HG02678 (cell line): Measurements from ENCODE around the gene FBF1.
A peak's percentile ranks its signal among the peaks of the same experiment; 100 is the strongest.
"Not testable (repeated sequence)": the region's sequence is repeated elsewhere in the genome, so short reads cannot be mapped to it uniquely, and the experiment has no call there.

Experiments used
- ATAC-seq: cut with Tn5 transposase; IDR thresholded peaks from one replicate; pipeline ENCODE4 v1.9.1; 2021; ENCODE audit warnings: mild to moderate bottlenecking, moderate library complexity; ENCODE audit not compliant: unreplicated experiment

FBF1 gene

DNA sequence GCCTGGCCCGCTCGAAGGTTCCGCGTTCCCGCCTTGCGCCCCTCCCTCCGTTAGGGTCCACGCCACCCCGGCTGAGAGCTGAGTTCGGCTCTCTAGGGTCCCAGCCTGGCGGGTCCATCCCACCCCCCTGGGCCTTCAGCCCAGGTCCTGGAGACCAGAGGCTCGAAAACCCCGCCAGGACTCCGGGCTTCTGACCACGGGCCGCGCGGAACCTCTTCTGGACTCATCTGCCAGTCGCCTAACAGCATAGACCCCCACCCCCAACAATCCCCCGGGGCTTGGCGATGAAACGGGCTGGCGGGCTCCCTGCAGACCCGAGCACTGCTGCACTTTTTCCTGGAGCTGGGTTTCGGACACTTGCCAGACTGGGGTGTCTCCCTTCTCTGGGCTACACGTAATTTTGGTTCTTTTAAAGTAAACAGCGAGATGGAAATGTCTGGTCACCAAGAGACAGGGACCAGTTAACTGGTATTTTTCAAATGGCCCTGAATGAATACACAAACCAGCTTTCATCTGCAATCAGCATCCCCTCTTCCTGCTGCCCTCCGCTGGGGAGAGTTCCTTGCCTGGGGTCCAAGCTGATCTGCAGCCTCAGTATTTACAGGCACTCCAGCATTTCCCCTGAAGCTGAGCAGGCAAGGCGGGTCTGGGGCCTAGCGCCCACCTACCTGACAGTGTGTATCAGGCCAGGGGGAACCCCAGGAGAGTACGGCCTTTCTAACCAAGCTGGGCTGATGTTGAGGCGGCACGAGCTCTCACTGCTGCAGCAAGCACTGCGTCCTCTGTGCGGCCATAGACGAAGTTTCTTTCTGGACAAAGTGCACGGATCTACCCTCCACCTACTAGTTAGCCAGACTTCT lies 43.5 kb downstream of the FBF1 start:
- no peak for ATAC-seq

DNA sequence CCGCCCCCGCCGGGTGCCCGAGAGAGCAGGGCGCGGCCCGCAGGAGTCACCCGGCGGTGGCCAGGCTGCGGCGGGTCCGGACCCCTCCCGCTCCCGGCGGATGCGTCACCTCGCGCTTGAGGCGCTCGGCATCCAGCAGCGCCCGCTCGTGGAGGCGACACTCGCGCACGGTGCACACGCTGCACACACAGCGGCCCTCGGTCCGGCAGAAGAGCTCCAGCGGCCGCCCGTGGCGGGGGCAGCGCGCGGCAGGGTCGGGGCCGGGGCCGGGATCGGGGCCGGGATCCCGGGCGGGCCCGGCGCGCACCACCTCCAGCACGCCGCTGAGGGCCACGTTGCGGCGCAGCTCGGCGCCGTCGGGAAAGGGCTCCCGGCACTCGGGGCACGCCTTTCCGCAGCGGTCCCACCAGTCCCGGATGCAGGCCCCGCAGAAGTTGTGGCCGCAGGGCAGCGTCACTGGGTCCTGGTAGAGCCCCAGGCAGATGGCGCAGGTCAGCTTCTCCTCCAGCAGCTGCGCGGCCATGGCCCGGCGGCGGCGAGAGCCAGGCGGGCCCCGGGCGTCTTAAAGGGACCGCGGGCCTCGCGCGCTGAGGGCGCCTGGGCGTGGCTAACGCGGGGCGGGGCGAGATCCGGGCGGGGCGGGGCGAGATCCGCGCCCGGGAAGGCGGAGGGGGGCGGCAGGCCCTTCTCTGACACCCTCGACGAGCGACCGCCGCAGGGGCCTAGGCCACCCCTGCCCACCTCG lies 44.3 kb downstream of the FBF1 start, which contains the start of gene TRIM65:
TSS of gene TRIM65 (minus strand) at position 537 of the 745 bp plus-strand sequence. CDS start at position 523, 14 bp downstream.
- ATAC-seq, result peak; percentile 71

DNA sequence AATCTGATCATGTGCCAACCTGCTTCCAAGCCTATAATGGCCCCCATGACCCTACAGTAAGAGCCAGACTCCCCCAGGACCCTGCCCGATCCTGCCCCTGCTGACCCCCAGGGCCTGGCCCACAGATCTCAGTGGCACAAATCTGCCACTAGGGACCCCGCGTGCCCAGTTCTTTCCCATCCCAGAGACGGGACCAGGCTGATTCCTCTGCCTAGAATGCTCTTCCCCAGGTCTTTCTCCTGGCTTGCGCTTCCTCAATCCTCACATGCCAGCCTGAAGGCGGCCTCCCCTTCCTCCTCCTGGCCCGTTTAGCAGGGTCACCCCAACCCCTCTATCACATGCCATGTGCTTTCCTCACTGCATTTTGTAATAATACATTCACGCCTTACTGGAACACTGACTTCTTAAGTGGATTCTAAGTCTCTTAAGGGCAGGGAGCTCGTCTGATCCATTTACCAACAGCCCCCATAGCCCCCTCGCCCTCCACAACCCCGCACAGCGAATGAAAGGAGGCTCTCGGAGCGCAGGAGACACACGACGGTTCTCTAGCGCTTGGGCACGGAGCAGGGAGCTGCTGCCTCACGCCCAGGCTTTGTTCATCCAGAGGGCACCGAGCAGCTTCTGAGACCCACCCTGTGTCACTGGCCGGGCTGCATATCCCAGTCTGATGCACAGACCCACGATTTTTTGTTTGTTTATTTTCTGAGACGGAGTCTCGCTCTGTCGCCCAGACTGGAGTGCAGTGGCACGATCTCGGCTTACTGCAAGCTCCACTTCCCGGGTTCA lies 45.3 kb downstream of the FBF1 start:
- ATAC-seq, result no peak

DNA sequence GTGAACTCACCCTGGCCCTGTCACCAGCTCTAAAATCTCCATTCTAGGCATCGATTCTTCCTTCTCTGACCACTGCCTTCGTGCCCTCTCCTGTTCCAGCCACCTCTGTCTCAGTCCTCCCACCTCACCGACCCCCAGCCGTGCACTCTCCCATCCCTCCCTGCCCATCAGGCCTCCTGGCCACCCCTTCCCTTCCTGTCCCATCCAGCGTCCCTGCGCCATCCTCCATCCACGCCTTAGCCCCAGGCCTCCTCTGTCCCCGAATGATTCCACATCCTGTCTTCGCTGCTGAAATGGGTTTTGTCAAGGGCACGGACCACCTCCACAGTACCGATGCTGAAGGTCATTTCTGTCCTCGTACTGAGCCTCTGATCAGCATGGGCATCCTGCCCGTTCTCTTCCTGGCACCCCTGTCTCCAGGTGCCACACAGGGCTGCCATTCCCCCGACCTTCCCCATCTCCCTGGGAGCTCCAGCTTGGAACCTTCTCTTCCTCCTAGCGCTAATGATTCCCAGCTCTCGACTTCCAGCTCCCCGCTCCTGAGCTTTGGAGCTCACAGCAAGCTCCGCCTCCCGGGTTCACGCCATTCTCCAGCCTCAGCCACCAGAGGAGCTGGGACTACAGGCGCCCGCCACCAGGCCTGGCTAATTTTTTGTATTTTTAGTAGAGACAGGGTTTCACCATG lies 46.7 kb downstream of the FBF1 start:
- ATAC-seq, result no peak

DNA sequence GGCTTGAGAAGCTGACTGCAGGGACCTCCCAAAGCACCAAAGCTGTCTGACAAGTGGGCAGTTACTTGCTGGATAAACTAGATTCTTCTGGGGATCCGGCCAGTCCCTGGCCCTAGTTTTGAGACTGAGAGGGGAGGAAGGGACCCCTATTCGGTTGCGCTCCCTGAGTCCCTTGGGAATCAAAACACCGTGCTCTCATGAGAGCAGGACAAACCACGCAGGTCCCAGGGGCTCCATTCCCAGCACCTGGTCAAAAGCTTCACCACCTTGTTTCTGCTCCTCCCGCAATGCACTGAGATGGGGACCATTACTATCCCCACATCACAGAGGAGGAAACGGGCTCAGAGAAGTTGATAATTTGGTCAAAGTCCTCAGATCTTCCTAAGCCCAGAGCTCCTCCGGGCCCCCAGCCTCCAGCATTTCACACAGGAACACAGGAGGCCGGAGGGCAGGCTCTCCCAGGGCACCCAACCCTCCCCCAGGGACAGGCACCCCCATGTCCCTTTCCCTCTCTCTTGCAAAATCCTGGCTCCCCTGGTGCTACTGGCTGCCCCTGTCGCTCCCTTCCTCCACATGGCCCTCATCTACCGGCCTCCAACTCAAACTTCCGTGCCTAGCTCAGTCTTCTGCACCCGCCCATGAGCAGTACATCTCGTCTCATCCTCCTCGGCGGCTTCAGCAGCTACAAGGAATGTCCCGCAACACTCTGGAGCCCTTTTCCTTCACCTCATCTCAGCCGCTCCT lies 47.4 kb downstream of the FBF1 start:
- ATAC-seq, result no peak

DNA sequence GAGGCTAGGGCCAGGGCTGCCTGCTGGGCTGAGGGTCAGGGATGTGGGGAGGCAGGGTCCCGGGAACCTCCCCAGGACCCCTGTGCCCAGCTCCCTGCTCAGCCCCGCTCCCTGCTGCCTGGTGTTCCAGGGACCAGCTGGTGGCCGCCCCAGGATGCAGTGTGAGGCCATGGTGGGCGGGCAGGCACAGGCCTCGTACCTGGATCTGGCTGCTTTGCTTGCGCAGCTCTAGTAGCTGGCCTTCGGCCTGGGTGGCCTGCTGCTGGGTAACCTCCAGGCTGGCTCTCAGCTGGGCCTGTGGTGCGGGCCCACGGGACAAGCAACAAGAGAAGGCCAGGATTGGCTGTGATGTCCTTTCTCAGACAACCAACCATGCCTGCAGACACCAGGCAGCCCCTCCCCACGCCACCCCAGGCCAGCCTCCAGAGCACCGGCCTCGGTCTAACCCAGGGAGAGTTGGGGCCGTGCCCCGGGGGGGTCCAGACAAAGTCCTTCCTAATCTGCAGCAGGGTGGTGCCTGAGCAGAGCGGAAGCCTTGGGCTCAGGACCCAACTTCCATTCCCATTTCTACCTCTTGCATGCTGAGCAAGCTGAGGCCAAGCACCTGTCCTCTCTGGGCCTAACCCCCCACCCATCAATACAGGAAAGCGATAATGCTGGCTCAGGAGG lies 48.2 kb downstream of the FBF1 start:
- ATAC-seq, result no peak

DNA sequence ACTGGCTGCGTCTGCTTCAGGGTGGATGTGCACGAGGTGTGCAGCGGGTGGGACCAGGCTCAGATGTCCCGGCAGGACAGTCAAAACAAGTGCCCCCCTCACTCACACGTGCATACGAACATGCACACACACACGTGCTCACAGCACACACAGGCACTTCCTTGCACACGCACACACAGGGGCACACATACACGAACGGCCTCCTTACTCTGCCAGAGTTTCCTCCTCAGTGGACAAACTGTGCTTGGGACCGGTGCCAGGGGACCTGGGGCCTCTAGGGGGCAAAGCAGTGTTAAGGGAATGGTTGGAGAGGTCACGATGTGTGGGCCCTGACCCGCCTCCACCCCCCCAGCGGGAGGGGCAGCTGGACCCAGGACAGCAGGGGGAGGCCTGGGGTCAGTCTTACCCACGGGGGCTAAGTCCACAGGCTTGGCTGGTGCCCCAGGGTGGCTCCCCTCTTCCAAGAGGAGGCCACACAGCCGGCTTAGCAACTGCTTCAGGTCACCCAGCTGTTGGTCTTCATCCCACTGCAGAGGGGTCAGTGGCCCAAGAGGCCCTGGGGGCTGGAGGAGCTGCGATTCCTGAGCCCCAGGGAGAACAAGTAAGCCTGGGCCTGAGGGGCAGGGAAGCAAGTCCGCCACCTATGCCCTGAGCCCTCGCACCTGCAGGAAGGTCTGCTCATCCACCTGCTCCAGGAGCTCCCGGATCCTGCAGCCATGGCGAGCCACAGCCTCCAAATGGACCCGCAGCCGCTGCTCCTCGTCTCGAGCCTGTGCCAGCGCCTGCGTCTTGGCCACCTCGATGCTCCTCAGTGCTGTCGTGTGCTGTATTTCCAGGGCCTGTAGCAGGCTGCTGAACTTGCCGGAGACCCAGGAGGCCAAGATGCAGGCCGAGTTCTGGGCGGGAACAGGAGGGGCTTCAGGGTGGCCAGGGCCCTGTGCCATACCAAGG lies 49.0 kb downstream of the FBF1 start:
- no peak for ATAC-seq

DNA sequence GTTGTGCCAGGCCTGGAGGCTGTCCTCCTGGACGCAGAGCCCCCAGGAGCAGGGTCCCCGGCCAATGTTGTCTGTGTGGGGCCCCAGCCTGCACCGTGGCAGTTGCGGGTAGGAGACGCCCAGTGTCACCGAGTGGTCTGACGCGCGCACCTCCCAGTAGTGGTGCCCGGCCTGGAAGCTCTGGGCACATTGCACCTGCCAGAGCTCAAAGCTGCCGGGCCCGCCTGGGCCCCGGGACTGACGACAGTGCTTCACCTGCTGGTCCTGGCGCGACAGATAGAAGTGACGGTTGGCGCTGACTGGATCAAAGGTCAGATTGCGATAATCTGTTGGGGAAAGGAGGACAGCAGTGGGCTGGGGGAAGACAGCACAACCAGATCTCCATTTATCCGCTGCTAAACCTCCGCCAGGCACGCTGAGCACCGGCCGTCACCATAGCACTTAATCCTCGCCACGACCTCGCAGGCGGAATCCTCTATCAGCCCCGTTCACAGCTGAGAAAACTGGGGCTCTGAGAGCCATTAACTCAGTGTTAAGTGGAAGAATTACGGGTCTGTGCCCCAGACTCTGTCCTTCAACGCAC lies 49.7 kb downstream of the FBF1 start:
- no peak for ATAC-seq

DNA sequence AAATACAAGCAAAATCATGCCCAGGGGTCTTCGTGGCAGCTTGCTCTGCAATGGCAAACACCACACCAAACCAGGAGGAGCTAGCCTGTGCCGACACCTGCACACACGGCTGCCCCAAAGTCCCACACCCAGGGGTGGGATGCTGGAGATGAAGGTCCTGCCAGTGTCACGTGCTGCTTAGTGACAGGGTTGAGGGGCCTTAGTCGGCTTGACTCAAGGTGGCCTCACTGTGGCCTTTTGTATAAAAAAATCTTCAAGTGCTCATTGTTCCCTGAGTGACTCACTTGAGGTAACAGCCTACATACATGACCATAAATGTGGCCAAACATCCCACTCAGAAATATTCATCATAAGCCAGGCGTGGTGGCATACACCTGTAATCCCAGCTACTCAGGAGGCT lies 51.4 kb downstream of the FBF1 start:
- no peak for ATAC-seq

DNA sequence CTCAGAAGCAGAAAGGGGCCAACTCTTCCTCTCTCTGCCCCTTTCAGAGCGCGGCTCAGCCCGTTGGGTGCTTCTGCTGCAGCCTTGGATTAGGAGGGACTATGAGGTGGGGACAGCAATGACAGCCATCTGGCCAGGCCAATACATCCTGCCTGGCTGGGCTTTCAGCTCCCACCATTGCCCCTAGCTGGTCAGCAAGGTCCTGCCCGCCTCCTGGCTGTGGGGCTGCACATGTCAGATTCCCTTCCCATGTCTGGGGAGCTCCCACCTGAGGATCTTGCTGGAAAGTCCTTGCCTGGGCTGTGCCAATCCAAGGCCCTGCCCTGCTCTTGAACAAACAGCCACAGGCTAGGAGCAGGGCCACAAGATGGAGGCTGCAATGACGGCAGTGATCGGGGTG lies 52.4 kb downstream of the FBF1 start:
- no peak for ATAC-seq

DNA sequence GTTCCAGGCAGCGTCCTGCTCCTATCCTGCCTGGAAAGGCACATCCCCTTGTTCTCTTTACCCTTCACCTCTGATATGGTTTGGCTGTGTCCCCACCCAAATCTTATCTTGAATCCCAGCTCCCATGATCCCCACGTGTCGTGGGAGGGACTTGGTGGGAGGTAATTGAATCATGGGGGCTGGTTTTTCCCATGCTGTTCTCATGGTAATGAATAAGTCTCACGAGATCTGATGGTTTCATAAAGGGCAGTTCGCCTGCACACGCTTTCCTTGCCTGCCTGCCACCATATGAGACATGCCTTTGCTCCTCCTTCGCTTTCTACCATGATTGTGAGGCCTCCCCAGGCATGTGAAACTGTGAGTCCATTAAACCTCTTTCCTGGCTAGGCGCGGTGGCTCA lies 55.0 kb downstream of the FBF1 start:
- not testable (repeated sequence) for ATAC-seq

DNA sequence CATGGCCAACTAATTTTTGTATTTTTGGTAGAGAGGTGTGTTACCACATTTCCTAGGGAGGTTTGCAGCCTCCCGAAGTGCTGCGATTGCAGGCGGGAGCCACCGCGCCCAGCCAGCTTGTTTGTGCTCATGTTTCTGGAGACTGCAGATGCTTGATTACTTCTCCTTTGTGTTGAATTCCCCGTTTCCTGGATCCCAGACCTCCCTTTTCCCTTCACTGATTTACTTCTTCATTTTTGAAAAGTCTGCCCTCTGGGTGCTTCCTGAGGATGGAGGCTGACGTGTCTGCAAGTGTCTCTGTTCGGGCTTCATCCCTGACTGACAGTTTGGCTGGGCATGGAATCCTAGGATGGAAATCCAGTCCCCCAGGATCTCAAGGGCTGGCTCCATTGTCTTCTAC lies 55.4 kb downstream of the FBF1 start:
- no peak for ATAC-seq

DNA sequence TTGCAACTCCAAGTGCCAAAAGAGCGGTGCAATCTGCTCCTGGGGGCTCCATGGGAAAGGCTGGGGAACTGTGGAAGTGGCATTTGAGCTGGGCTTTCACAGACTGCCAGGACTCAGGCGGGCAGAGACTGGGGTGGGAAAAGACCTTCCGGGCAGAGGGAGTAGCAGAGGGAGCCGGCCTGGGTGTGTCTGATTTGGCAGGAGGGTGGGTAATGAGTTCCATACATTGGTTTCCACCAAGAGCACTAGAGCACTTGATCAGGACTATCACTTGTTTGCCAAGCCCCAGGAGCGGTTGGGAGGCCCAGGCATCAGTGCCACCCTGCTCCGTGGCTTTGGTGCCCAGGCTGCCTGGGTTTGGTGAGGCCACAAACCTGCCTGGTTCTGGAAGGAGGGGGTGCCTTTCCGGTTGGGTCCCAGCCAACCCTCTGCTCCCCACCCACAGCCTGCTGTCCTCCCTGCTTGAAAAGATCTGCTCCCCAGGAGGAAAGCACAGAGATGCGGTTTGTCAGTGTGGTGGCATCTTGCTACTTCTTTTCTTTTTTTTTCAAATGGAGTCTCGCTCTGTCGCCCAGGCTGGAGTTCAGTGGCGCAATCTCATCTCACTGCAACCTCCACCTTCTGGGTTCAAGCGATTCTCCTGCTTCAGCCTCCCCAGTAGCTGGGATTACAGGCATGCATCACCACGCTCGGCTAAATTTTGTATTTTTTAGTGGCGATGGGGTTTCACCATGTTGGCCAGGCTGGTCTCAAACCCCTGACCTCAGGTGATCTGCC lies 59.0 kb downstream of the FBF1 start:
- no peak for ATAC-seq

DNA sequence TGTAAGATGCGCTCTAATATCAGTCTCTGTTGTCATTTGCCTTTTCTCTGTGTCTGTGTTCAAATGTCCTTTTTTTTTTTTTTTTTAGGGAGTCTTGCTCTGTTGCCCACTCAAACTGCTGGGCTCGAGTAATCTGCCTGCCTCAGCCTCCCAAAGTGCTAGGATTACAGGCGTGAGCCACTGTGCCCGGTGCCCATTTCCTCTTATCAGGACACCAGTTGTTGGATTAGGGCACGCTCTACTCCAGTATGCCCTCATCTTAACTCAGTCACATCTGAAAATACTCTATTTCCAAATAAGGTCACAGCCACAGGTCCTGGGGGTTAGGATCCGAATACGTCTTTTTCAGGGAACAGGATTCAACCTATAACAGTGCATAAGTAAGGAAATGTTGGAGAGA lies 60.6 kb downstream of the FBF1 start:
- no peak for ATAC-seq

DNA sequence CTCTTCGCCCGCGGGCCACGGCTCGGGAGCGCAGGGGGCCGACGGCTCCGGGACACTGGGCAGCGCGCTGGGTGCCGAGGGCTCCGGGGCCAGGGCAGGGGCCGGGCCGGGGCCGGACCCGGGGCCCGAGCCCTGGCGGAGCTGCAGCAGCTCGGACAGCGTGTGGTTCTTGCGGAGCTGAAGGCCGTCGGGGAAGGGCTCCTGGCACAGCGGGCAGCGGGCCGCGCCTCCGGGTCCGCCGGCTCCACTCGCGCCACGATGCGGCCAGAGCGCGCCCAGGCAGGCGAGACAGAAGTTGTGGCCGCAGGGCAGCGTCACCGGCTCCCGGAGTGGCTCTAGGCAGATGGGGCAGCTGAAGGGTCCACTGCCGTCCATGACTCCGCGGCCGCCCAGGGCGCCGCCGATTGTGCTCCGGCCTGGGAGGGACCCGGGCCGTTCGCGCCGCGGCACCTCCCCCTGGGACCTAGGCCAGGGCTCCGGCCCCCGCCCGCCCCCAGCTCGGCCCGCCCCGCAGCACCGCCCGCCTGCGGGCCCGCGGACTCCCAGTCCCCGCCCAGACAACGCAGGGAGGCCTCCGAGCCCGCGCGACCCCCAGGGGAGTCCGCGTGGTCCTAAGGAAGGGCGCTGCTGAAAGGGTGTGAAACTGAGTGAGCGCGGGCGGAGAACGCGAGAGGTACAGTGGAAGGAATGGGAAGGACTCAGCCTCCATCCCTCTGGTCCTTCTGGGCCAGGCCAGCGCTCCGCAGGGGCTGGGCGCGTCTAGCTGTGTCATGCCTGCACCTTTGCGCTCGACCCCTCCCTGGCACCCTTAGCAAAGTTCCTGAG lies 62.5 kb downstream of the FBF1 start, which contains the start of gene TRIM47:
TSS of gene TRIM47 (minus strand) at position 408 of the 825 bp plus-strand sequence. CDS start at position 375, 33 bp downstream.
- no peak for ATAC-seq

DNA sequence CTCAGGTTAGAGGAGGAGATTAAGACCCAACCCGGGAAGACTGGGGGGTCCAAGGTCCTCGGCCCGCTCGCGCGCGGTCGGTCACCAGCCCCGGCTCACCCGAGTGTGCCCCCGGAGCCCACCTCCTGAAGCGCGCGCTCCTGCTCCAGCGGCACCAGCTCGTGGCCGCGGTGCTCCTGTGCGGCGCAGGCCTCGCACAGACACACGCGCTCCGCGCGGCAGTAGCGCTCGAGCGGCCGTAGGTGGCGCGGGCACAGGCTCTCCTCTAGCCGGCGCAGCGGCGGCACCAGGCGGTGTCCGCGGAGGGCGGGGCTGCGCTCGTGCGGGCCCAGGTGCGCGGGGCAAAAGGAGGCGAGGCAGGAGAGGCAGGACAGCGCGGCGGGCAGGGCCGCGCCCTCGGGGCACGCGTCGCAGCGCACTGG lies 63.1 kb downstream of the FBF1 start:
- peak; percentile 53 for ATAC-seq
